ENCODE measurements around the gene PCCA.

GRCh38 chr13:100545684-100546061, 456.8 kb downstream of the PCCA start:
- no peak for TF ChIP-seq SP1 (IDR thresholded peaks at IDR 0.05)
- no peak for TF ChIP-seq SUZ12 (IDR thresholded peaks at IDR 0.05)
- TF ChIP-seq LEF1 (IDR thresholded peaks at IDR 0.05; ENCODE audit: borderline replicate concordance): no peak
- no peak for TF ChIP-seq PKNOX1 (IDR thresholded peaks at IDR 0.05)
- no peak for TF ChIP-seq HDGF (IDR thresholded peaks at IDR 0.05; ENCODE audit: borderline replicate concordance)
- no peak for TF ChIP-seq FOXM1 (IDR thresholded peaks at IDR 0.05; ENCODE audit: borderline replicate concordance)
- TF ChIP-seq L3MBTL2 (conservative IDR thresholded peaks at IDR 0.05): no peak
- no peak for TF ChIP-seq BHLHE40 (IDR thresholded peaks at IDR 0.05; ENCODE audit: borderline replicate concordance)
